H1 (cell line): Measurements from ENCODE around the gene ZNF512B. TPM values are rescaled to one million over a fixed set of nuclear protein-coding genes. Genes with fewer than 3 reads are reported as not detected.

ENCODE experiments used
- CTCF ChIA-PET: fragments of 300-600 bp; sonication (Branson Sonifier 250); formaldehyde crosslinking; loops from one replicate; lab custom pipeline; 2021; ENCODE audit not compliant: partially characterized antibody; lab: Charles Lee
- POLR2A ChIA-PET: fragments of 300-600 bp; sonication (Branson Sonifier 250); formaldehyde crosslinking; loops from one replicate; lab custom pipeline; 2021; ENCODE audit warnings: inconsistent platforms; ENCODE audit not compliant: partially characterized antibody; lab: Charles Lee
- DNase-seq, 2 experiments: peaks; one replicate each; pipeline versions ENCODE4 v3.0.0 to v3.0.0-alpha.2; 2010 to 2022; ENCODE audit warnings: low spot score in 2 of 2, low read depth in 1 of 2, mixed read lengths in 1 of 2
- FAIRE-seq: peaks from 2 replicates; lab custom pipeline; 2011; peaks lifted over from hg19 to GRCh38; lab: Jason Lieb, UNC
- H2AFZ ChIP-seq: 2 replicates; pipeline ENCODE4 v1.8.1; 2012; ENCODE audit warnings: low read length, inconsistent platforms
- H2AK5ac ChIP-seq: 2 replicates; pipeline ENCODE4 v1.6.1; 2013; ENCODE audit warnings: low read depth, low read length
- H2BK120ac ChIP-seq: replicated peaks from 2 replicates; pipeline ENCODE3; 2013; ENCODE audit warnings: low read depth, low read length, inconsistent platforms
- H2BK12ac ChIP-seq: 2 replicates; pipeline ENCODE4 v1.6.1; 2013; ENCODE audit warnings: low read depth, low read length
- H2BK15ac ChIP-seq: 2 replicates; pipeline ENCODE4 v1.6.1; 2013; ENCODE audit warnings: low read length
- H2BK20ac ChIP-seq: 2 replicates; pipeline ENCODE4 v1.6.1; 2013; ENCODE audit warnings: low read length
- H2BK5ac ChIP-seq: 2 replicates; pipeline ENCODE4 v1.6.1; 2013; ENCODE audit warnings: low read depth, low read length
- H3K14ac ChIP-seq: 2 replicates; pipeline ENCODE4 v1.6.1; 2013; ENCODE audit warnings: inconsistent platforms; ENCODE audit not compliant: insufficient read length
- H3K18ac ChIP-seq: 2 replicates; pipeline ENCODE4 v1.6.1; 2013; ENCODE audit warnings: low read length; ENCODE audit errors: extremely low read depth
- H3K23ac ChIP-seq: 2 replicates; pipeline ENCODE4 v1.6.1; 2013; ENCODE audit warnings: inconsistent platforms; ENCODE audit not compliant: insufficient read length
- H3K23me2 ChIP-seq: 2 replicates; pipeline ENCODE4 v1.6.1; 2013; ENCODE audit warnings: low read depth, low read length
- H3K27ac ChIP-seq: 2 replicates; pipeline ENCODE4 v1.6.1; 2011; ENCODE audit warnings: low read depth, low read length, inconsistent platforms
- H3K27me3 ChIP-seq, 4 experiments: replicated peaks in 1 of 4; 1 replicate in 1 of 4; 2 replicates in 3 of 4; pipeline versions ENCODE4 v1.6.1 to v1.8.1; 2011 to 2013; ENCODE audit warnings: low read length in 3 of 4, mild to moderate bottlenecking in 3 of 4, inconsistent platforms in 2 of 4, mixed read lengths in 2 of 4, moderate library complexity in 1 of 4; ENCODE audit not compliant: control insufficient read depth in 3 of 4, insufficient read depth in 3 of 4; ENCODE audit errors: extremely low read depth in 1 of 4
- H3K36me3 ChIP-seq, 4 experiments: 2 replicates each; pipeline versions ENCODE4 v1.6.1 to v1.8.1; 2011 to 2013; ENCODE audit warnings: mild to moderate bottlenecking in 4 of 4, low read length in 3 of 4, moderate library complexity in 2 of 4, control low read depth in 1 of 4, inconsistent platforms in 1 of 4; ENCODE audit not compliant: insufficient read depth in 4 of 4, control insufficient read depth in 2 of 4
- H3K4ac ChIP-seq: replicated peaks from 2 replicates; pipeline ENCODE3; 2013; ENCODE audit warnings: low read length, low read depth, mixed read lengths, inconsistent platforms; ENCODE audit not compliant: insufficient read length
- H3K4me1 ChIP-seq, 4 experiments: replicated peaks in 1 of 4; 1 replicate in 1 of 4; 2 replicates in 3 of 4; pipeline versions ENCODE4 v1.6.1 to v1.8.1; 2011 to 2013; ENCODE audit warnings: low read length in 3 of 4, inconsistent platforms in 2 of 4, mixed read lengths in 1 of 4; ENCODE audit not compliant: insufficient read depth in 4 of 4, control insufficient read depth in 3 of 4
- H3K4me2 ChIP-seq, 2 experiments: 2 replicates each; pipeline versions ENCODE4 v1.6.1 to v1.8.1; 2011 to 2013; ENCODE audit warnings: low read depth in 2 of 2, low read length in 2 of 2, control low read depth in 1 of 2, inconsistent platforms in 1 of 2, mild to moderate bottlenecking in 1 of 2; ENCODE audit not compliant: insufficient read depth in 1 of 2
- H3K4me3 ChIP-seq, 4 experiments: fragments of 200-600, 300-600 bp in 1 of 4; sonication (generic), shearing (Covaris generic), sonication (Bioruptor Twin) in 1 of 4; 2 replicates each; pipeline versions ENCODE4 v1.5.1 to v1.8.1; 2011 to 2016; ENCODE audit warnings: low read length in 4 of 4, low read depth in 3 of 4, control low read depth in 2 of 4, inconsistent platforms in 2 of 4, mild to moderate bottlenecking in 2 of 4, mixed read lengths in 1 of 4, moderate library complexity in 1 of 4; ENCODE audit not compliant: insufficient read depth in 2 of 4; ENCODE audit errors: extremely low read depth in 1 of 4
- H3K56ac ChIP-seq: replicated peaks from 2 replicates; pipeline ENCODE3; 2013; ENCODE audit warnings: low read depth, mild to moderate bottlenecking, mixed read lengths, low read length, inconsistent platforms; ENCODE audit not compliant: insufficient read length
- H3K79me1 ChIP-seq: 2 replicates; pipeline ENCODE4 v1.6.1; 2013; ENCODE audit warnings: low read depth, low read length, control low read depth
- H3K79me2 ChIP-seq, 2 experiments: 2 replicates each; pipeline versions ENCODE4 v1.6.1 to v1.8.1; 2012 to 2013; ENCODE audit warnings: low read length in 2 of 2, mild to moderate bottlenecking in 2 of 2, inconsistent platforms in 1 of 2; ENCODE audit not compliant: insufficient read depth in 2 of 2, control insufficient read depth in 1 of 2
- H3K9ac ChIP-seq, 4 experiments: replicated peaks in 1 of 4; 1 replicate in 1 of 4; 2 replicates in 3 of 4; pipeline versions ENCODE4 v1.6.1 to v1.8.1; 2011 to 2013; ENCODE audit warnings: low read depth in 3 of 4, low read length in 3 of 4, control low read depth in 2 of 4, mild to moderate bottlenecking in 2 of 4, moderate library complexity in 2 of 4, inconsistent platforms in 1 of 4; ENCODE audit errors: extremely low read depth in 1 of 4
- H3K9me3 ChIP-seq, 2 experiments: 2 replicates each; pipeline versions ENCODE4 v1.6.1 to v1.8.1; 2012 to 2013; ENCODE audit warnings: mild to moderate bottlenecking in 2 of 2, moderate library complexity in 2 of 2, control low read depth in 1 of 2, inconsistent platforms in 1 of 2, low read depth in 1 of 2, low read length in 1 of 2, mixed read lengths in 1 of 2; ENCODE audit not compliant: insufficient read depth in 2 of 2
- H4K20me1 ChIP-seq, 2 experiments: replicated peaks in 1 of 2; 2 replicates each; pipeline versions ENCODE3 to v1.8.1; 2011 to 2013; ENCODE audit warnings: inconsistent platforms in 2 of 2, low read length in 2 of 2, mild to moderate bottlenecking in 1 of 2; ENCODE audit not compliant: insufficient read depth in 2 of 2, control insufficient read depth in 1 of 2
- H4K5ac ChIP-seq: 2 replicates; pipeline ENCODE4 v1.6.1; 2013; ENCODE audit warnings: low read length, low read depth, mixed read lengths, inconsistent platforms; ENCODE audit not compliant: insufficient read length
- H4K8ac ChIP-seq: 2 replicates; pipeline ENCODE4 v1.8.0; 2013; ENCODE audit warnings: mild to moderate bottlenecking, moderate library complexity, low read length, inconsistent platforms; ENCODE audit not compliant: insufficient read depth; ENCODE audit errors: extremely low read depth
- H4K91ac ChIP-seq: replicated peaks from 2 replicates; pipeline ENCODE3; 2013; ENCODE audit warnings: low read length, mixed read lengths, inconsistent platforms; ENCODE audit not compliant: insufficient read length
- POLR2AphosphoS5 ChIP-seq: IDR thresholded peaks from 2 replicates; pipeline ENCODE4 v1.6.1; 2011; ENCODE audit warnings: low read depth, low read length
- RXRA ChIP-seq: IDR thresholded peaks from 2 replicates; pipeline ENCODE4 v1.6.1; 2011; ENCODE audit warnings: low read depth, mild to moderate bottlenecking, low read length, moderate library complexity; ENCODE audit not compliant: insufficient read depth
- WGBS, 2 experiments: shearing (Covaris generic) in 1 of 2; methylation state at CpG; one replicate each; pipeline versions ENCODE4 v1.1.6 to v1.1.7; 2013 to 2015; ENCODE audit warnings: low lambda C conversion rate in 2 of 2, mixed read lengths in 2 of 2, inconsistent platforms in 1 of 2, low coverage in 1 of 2, missing lambda C conversion rate in 1 of 2; ENCODE audit not compliant: insufficient replicate concordance in 2 of 2, insufficient coverage in 1 of 2, insufficient read length in 1 of 2; ENCODE audit errors: extremely low coverage in 1 of 2, missing lambda C conversion rate in 1 of 2; 5-methylcytosine and 5-hydroxymethylcytosine counted together
- polyA plus RNA-seq, 7 experiments: library from polyadenylated mRNA; depleted of rRNA in 3 of 7; stranded (reverse) in 5 of 7; unstranded in 2 of 7; fragments of >200 nt in 5 of 7; fragments of 200-250 nt in 2 of 7; gene quantifications; 1 replicate in 5 of 7; 2 replicates in 1 of 7; 4 replicates in 1 of 7; pipeline versions ENCODE4 v1.2.1 to v1.2.3, GENCODE V29; 2011 to 2013; ENCODE audit warnings: missing spikeins in 2 of 7, mixed read lengths in 2 of 7
- total RNA-seq: library from RNA; stranded (reverse); fragmentation: NEBNext Ultra II Directional; extraction: Animal tissue kit (Norgen Biotek cat#: 25700); gene quantifications from 2 replicates; pipeline ENCODE4 v1.2.1, GENCODE V29; 2021
- TF ChIP-seq, protein P1 (sequence below): IDR thresholded peaks from 2 replicates; pipeline ENCODE4 v1.6.1; 2011; ENCODE audit warnings: low read length, improper control_type of control experiment

ZNF512B gene
- total and polyA plus RNA-seq, 2 of the 8 experiments (the other 6 are each of a cell fraction or from before 2014, with no cell fraction given): 7.3 to 26.6 TPM

DNA sequence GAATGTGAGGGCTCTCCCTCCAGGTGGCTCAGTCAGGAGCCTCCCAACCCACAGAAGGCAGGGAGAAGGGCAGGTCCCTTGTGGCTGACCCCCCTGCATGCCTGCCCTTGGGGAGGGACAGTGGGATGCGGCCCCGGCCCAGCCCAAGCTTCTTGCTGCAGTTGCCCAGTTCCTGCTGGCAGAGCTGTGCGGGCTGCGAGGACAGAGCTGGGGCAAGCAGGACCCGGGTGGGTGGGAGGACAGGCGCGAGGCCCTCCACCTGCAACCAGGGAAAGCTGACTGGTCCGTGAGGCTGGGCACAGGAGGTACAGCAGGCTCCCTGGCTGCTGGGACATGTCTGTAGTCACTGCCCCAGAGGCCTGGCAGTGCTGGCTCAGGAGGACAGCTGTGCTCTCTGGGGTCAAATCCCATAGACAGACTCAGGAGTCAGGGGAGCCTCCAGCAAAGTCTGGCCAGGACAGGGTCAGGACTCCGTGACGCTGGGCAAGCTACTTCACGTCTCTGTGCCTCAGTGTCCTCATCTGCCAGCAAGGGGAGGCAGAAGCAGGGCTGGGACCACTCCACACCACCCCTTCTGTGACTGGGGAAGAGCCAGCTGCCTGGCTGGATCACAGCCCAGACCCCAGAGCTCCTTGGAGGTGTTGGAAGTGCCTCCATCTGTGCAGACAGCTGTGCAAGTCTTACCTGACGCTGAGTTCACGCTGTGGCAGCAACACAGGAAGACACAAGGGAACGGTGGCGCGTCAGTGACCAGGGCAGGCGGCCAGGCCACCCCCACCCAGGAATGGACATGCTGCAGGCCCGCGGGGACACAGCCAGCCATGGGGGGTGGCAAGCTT is 26.5 kb downstream of the ZNF512B start:
- no peak overlapping the region for H3K4ac ChIP-seq
- H2BK120ac ChIP-seq: no peak overlapping the region
- peaks cover 5% of the 10 kb centered on the region for H3K79me1 ChIP-seq
- peak overlapping the region; percentile 78; the same call in 1 of the 2 replicates for H2BK5ac ChIP-seq
- no peak overlapping the region for H2BK20ac ChIP-seq
- WGBS, 2 experiments: 92% methylated on average over 17 of the region's 19 CpGs; no CpG with 5 or more reads in 1 of the 2 experiments
- no peak for FAIRE-seq
- no peak overlapping the region; the same call in 1 of the 2 replicates for H3K27ac ChIP-seq
- ChIA-PET POLR2A (interaction anchor here (0.8 to 7.8 kb wide), 6 partner anchors 9 to 233 kb away, joined by 3 to 68 read pairs (median 6); partner anchors contain the start of gene UCKL1), CTCF (interaction anchor here (0.8 to 5.4 kb wide), 7 partner anchors 8 to 1083 kb away, joined by 3 to 28 read pairs (median 3); partner anchors contain the start of gene SAMD10)
- H3K9ac ChIP-seq: no peak overlapping the region; a peak in 1 of 7 replicates
- H4K8ac ChIP-seq: peak overlapping the region; percentile 28; the same call in 1 of the 2 replicates
- H4K20me1 ChIP-seq: peaks cover 17 to 33% of the 10 kb centered on the region in 2 experiments
- H3K18ac ChIP-seq: no peak overlapping the region; the same call in 1 of the 2 replicates
- peak overlapping the region; percentile 65; the same call in 1 of the 2 replicates for H2AK5ac ChIP-seq
- H3K9me3 ChIP-seq: no peaks in the 10 kb centered on the region
- no peaks in the 10 kb centered on the region for H3K27me3 ChIP-seq
- H3K56ac ChIP-seq: no peak overlapping the region
- H3K14ac ChIP-seq: no peak overlapping the region
- no peak overlapping the region for H4K91ac ChIP-seq
- peaks cover 0 to 28% (median 13%) of the 10 kb centered on the region in 4 experiments; a peak in 6 of 7 replicates for H3K4me1 ChIP-seq
- H3K4me2 ChIP-seq: peak overlapping the region; percentile 55 to 73; a peak in 2 of 4 replicates
- peaks cover 12% of the 10 kb centered on the region for H3K23me2 ChIP-seq
- H2AFZ ChIP-seq: no peak overlapping the region
- DNase-seq: no peak
- H4K5ac ChIP-seq: no peak overlapping the region
- peak overlapping the region in 1 of 4 experiments; percentile 42; a peak in 1 of 8 replicates for H3K4me3 ChIP-seq
- H3K23ac ChIP-seq: no peak overlapping the region
- TF ChIP-seq POLR2AphosphoS5 (0 out of 2 replicates have a peak, but pooled peaks have one; percentile 18), RXRA (no peak)
- TF ChIP-seq, protein P1, sequence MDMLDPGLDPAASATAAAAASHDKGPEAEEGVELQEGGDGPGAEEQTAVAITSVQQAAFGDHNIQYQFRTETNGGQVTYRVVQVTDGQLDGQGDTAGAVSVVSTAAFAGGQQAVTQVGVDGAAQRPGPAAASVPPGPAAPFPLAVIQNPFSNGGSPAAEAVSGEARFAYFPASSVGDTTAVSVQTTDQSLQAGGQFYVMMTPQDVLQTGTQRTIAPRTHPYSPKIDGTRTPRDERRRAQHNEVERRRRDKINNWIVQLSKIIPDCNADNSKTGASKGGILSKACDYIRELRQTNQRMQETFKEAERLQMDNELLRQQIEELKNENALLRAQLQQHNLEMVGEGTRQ: no peak
- H3K36me3 ChIP-seq: peaks cover 3 to 21% (median 14%) of the 10 kb centered on the region in 4 experiments; a peak in 5 of 8 replicates
- H2BK12ac ChIP-seq: peak overlapping the region; percentile 60; the same call in 1 of the 2 replicates
- H3K79me2 ChIP-seq: peaks cover 0 to 22% of the 10 kb centered on the region in 2 experiments; a peak in 1 of 4 replicates
- H2BK15ac ChIP-seq: no peak overlapping the region
